Upper lobe of right lung (tissue), 1 donor: ENCODE measurements around the gene DISP3. TPM values are rescaled to one million over a fixed set of nuclear protein-coding genes. Genes with fewer than 3 reads are reported as not detected.

ENCODE experiments used
- ATAC-seq: fragments of 200-7000 bp; cut with Tn5 transposase; one replicate; pipeline ENCODE4 v1.9.1; 2020; ENCODE audit warnings: mild to moderate bottlenecking, moderate library complexity
- DNase-seq: peaks from one replicate; pipeline ENCODE4 v3.0.0-alpha.2; 2020
- H3K27ac ChIP-seq: fragments of 200-600 bp; one replicate; pipeline ENCODE4 v1.8.0; 2022
- H3K27me3 ChIP-seq: fragments of 200-600 bp; one replicate; pipeline ENCODE4 v1.8.0; 2022; ENCODE audit warnings: mild to moderate bottlenecking
- H3K36me3 ChIP-seq: fragments of 200-600 bp; one replicate; pipeline ENCODE4 v1.8.0; 2022
- H3K4me1 ChIP-seq: fragments of 200-600 bp; one replicate; pipeline ENCODE4 v1.8.0; 2022
- H3K4me3 ChIP-seq: fragments of 200-600 bp; one replicate; pipeline ENCODE4 v1.8.0; 2022; ENCODE audit warnings: mild to moderate bottlenecking
- H3K9me3 ChIP-seq: fragments of 200-600 bp; one replicate; pipeline ENCODE4 v1.8.0; 2022
- intact Hi-C: fragments of 100-400 bp; cut with DNase I; formaldehyde crosslinking; loops from one replicate; pipeline ENCODE4 v1.11.0; 2022
- total RNA-seq: library from RNA; stranded (reverse); fragmentation: NEBNext Ultra II Directional; extraction: Animal tissue kit (Norgen Biotek cat#: 25700); gene quantifications from one replicate; pipeline ENCODE4 v1.2.1, GENCODE V29; 2021
- TF ChIP-seq, protein P1 (sequence below): fragments of 200-600 bp; IDR thresholded peaks from one replicate; pipeline ENCODE4 v1.8.0; 2022; ENCODE audit warnings: antibody characterized with exemption
- donor health status: DM: no; HTN: yes; CAD: no; lungs with severe emphysema.

Gene DISP3
- total RNA-seq, 1 donor from 2014 or later, result not detected

DNA sequence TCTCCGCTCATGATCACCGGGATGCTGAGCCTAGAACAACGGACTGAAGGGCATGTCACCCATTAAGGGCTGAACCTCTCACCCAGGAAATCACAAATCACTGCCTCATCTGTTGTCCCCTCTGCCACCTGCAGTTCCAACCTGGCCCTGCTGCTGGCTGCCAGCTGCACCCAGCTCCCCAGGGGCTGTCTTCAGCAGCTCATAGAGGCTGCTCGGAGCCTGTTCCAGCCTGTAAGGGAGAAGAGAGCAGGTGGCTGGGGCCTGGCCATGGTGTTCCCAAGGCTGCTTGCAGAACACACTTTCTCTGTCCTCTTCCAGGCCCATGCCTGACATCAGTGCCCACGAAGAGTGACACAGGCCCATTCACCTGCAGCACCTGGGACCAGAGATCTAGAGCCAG lies 44.5 kb upstream of the DISP3 start:
- peaks cover 8% of the 10 kb centered on the region for H3K27me3 ChIP-seq

GRCh38 chr1:11434926-11435325 lies 44.0 kb upstream of the DISP3 start:
- Histone ChIP-seq H3K4me1 (no peaks in the 10 kb centered on the region), H3K27ac (no peak overlapping the region), H3K9me3 (no peaks in the 10 kb centered on the region), H3K27me3 (peaks cover 11% of the 10 kb centered on the region), H3K4me3 (no peak overlapping the region), H3K36me3 (no peaks in the 10 kb centered on the region)
- no peak for ATAC-seq
- intact Hi-C loops, result no loop called here
- DNase-seq, result no peak
- TF ChIP-seq, protein P1, sequence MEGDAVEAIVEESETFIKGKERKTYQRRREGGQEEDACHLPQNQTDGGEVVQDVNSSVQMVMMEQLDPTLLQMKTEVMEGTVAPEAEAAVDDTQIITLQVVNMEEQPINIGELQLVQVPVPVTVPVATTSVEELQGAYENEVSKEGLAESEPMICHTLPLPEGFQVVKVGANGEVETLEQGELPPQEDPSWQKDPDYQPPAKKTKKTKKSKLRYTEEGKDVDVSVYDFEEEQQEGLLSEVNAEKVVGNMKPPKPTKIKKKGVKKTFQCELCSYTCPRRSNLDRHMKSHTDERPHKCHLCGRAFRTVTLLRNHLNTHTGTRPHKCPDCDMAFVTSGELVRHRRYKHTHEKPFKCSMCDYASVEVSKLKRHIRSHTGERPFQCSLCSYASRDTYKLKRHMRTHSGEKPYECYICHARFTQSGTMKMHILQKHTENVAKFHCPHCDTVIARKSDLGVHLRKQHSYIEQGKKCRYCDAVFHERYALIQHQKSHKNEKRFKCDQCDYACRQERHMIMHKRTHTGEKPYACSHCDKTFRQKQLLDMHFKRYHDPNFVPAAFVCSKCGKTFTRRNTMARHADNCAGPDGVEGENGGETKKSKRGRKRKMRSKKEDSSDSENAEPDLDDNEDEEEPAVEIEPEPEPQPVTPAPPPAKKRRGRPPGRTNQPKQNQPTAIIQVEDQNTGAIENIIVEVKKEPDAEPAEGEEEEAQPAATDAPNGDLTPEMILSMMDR, result no peak

More for the DNA sequence above, 44.5 kb upstream of the DISP3 start:
- Histone ChIP-seq H3K4me1 (no peaks in the 10 kb centered on the region), H3K4me3 (no peak overlapping the region), H3K27ac (no peak overlapping the region), H3K9me3 (no peaks in the 10 kb centered on the region), H3K36me3 (no peaks in the 10 kb centered on the region)
- DNase-seq (no peak), ATAC-seq (no peak)
- intact Hi-C loops, result no loop called here
- TF ChIP-seq, protein P1, result no peak

GRCh38 chr1:11438996-11439395 lies 40.0 kb upstream of the DISP3 start:
- Histone ChIP-seq H3K4me1 (no peaks in the 10 kb centered on the region), H3K27ac (no peak overlapping the region), H3K9me3 (no peaks in the 10 kb centered on the region), H3K4me3 (no peak overlapping the region), H3K27me3 (peaks cover 15% of the 10 kb centered on the region), H3K36me3 (no peaks in the 10 kb centered on the region)
- TF ChIP-seq, protein P1, result no peak
- DNase-seq (no peak), ATAC-seq (no peak)
- intact Hi-C loops, result no loop called here

DNA sequence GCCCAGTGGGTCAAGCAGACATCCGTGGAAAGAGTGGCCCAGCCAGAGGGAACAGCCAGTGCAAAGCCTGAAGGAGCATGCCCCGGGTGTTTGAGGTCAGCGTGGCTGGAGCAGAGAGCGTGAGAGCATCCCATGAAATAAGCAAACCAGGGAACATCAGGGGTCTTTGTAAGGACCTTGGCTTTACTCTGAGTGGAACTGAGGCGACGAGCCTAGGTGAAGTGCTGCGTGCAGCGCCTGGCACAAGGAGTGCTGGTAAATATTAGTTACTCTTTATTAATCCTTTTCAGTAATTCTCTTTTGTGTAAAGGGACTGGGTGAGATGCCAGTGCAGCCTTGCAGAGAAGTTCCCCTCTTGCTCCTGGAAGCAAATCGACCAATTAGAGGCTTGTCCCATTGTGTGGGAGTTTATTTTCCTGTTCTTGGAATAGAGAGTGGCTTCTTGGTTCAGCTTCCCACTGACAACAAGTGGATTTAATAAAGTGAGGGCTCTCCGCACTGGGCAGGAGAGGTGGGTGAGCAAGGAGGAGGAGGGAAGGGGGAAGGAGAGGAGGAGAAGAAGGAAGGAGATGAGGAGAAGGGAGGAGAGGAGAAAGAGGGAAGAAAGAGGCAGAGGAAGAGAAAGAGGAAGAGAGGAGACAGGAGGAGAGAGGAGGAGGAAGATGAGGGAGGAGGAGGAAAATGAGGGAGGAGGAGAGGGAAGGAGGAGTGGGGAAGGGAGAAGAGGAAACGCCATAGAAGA lies 37.6 kb upstream of the DISP3 start:
- H3K4me3 ChIP-seq, result no peak overlapping the region
- H3K27ac ChIP-seq, result no peak overlapping the region
- no peaks in the 10 kb centered on the region for H3K36me3 ChIP-seq
- intact Hi-C loops, result no loop called here
- TF ChIP-seq, protein P1, result no peak
- ATAC-seq, result no peak
- DNase-seq, result no peak
- H3K9me3 ChIP-seq, result no peaks in the 10 kb centered on the region
- H3K27me3 ChIP-seq, result peaks cover 20% of the 10 kb centered on the region
- no peaks in the 10 kb centered on the region for H3K4me1 ChIP-seq

DNA sequence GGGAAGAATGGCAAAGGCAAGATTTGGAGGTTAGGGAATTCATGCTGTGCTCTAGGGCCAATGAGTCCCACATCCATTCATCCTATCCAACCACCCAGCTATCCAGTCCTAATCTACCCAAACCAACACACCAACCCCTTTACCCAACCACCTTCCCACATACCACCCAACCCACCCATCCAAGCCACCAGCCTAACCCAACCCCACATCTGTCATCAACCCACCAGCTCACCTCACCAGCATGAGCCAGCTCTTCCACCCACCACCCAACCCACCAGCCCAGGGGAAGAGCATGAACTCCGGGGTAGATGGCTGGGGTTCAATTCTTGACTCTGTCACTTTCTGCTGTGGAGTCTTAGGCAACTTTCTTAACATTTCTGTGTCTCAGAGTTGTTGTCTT lies 35.9 kb upstream of the DISP3 start:
- no peak for ATAC-seq
- H3K27ac ChIP-seq, result no peak overlapping the region
- intact Hi-C loops, result no loop called here
- TF ChIP-seq, protein P1, result no peak
- peaks cover 25% of the 10 kb centered on the region for H3K27me3 ChIP-seq
- H3K4me3 ChIP-seq, result no peak overlapping the region
- no peaks in the 10 kb centered on the region for H3K36me3 ChIP-seq
- H3K9me3 ChIP-seq, result no peaks in the 10 kb centered on the region
- DNase-seq, result no peak
- H3K4me1 ChIP-seq, result no peaks in the 10 kb centered on the region
